ENCODE measurements around the gene CFAP46. TPM values are rescaled to one million over a fixed set of nuclear protein-coding genes. Genes with fewer than 3 reads are reported as not detected.

CFAP46 gene
- total and polyA plus RNA-seq, 2 donors from 2014 or later: 3.8 to 8.3 TPM

GRCh38 chr10:132938472-132939339 lies 3.7 kb downstream of the CFAP46 start:
- Histone ChIP-seq H3K4me3 (ENCODE audit: low read length in 3 of 3) (no peak overlapping the region), H3K36me3 (ENCODE audit: control insufficient read depth in 2 of 3, insufficient read depth in 3 of 3, low read length in 3 of 3) (no peaks in the 10 kb centered on the region), H3K4me1 (ENCODE audit: control insufficient read depth in 2 of 3, insufficient read depth in 2 of 3, low read depth in 1 of 3, low read length in 3 of 3) (peaks cover 0 to 3% (median 0%) of the 10 kb centered on the region in 3 donors), H3K27me3 (ENCODE audit: control insufficient read depth, insufficient read depth, low read length) (no peaks in the 10 kb centered on the region), H3K27ac (ENCODE audit: low read depth in 2 of 2, low read length in 2 of 2) (no peak overlapping the region), H3K9ac (ENCODE audit: low read length in 3 of 3) (no peak overlapping the region), H3K9me3 (ENCODE audit: control insufficient read depth in 2 of 3, insufficient read depth in 1 of 3, low read length in 3 of 3) (no peaks in the 10 kb centered on the region)
- TF ChIP-seq, protein P1, sequence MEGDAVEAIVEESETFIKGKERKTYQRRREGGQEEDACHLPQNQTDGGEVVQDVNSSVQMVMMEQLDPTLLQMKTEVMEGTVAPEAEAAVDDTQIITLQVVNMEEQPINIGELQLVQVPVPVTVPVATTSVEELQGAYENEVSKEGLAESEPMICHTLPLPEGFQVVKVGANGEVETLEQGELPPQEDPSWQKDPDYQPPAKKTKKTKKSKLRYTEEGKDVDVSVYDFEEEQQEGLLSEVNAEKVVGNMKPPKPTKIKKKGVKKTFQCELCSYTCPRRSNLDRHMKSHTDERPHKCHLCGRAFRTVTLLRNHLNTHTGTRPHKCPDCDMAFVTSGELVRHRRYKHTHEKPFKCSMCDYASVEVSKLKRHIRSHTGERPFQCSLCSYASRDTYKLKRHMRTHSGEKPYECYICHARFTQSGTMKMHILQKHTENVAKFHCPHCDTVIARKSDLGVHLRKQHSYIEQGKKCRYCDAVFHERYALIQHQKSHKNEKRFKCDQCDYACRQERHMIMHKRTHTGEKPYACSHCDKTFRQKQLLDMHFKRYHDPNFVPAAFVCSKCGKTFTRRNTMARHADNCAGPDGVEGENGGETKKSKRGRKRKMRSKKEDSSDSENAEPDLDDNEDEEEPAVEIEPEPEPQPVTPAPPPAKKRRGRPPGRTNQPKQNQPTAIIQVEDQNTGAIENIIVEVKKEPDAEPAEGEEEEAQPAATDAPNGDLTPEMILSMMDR (IDR thresholded peaks at IDR 0.05; ENCODE audit: borderline replicate concordance, extremely low read depth, insufficient read depth): no peak
- no peak for FAIRE-seq
- intact Hi-C loops (cut with DNase I): no loop called here
- peak in 2 of 5 donors; percentile 34 to 61 for DNase-seq

- no peak overlapping the region for H3K4me3 ChIP-seq (ENCODE audit: low read length in 3 of 3)
- H3K36me3 ChIP-seq (ENCODE audit: control insufficient read depth in 2 of 3, insufficient read depth in 3 of 3, low read length in 3 of 3): no peaks in the 10 kb centered on the region
- no peak overlapping the region for H3K27ac ChIP-seq (ENCODE audit: low read depth in 2 of 2, low read length in 2 of 2)
- TF ChIP-seq, protein P1 (IDR thresholded peaks at IDR 0.05; ENCODE audit: borderline replicate concordance, extremely low read depth, insufficient read depth): no peak
- DNase-seq (peak in 1 of 5 donors; percentile 41), FAIRE-seq (no peak)
- intact Hi-C loops (cut with DNase I): no loop called here
- H3K4me1 ChIP-seq (ENCODE audit: control insufficient read depth in 2 of 3, insufficient read depth in 2 of 3, low read depth in 1 of 3, low read length in 3 of 3): peaks cover 0 to 2% (median 0%) of the 10 kb centered on the region in 3 donors
- no peaks in the 10 kb centered on the region for H3K9me3 ChIP-seq (ENCODE audit: control insufficient read depth in 2 of 3, insufficient read depth in 1 of 3, low read length in 3 of 3)
- H3K9ac ChIP-seq (ENCODE audit: low read length in 3 of 3): no peak overlapping the region
- H3K27me3 ChIP-seq (ENCODE audit: control insufficient read depth, insufficient read depth, low read length): no peaks in the 10 kb centered on the region
These were observed 4.5 kb downstream of the CFAP46 start for GRCh38 chr10:132937861-132938260.

- Histone ChIP-seq H3K4me1 (ENCODE audit: control insufficient read depth in 2 of 3, insufficient read depth in 2 of 3, low read depth in 1 of 3, low read length in 3 of 3) (no peaks in the 10 kb centered on the region), H3K27ac (ENCODE audit: low read depth in 2 of 2, low read length in 2 of 2) (no peak overlapping the region), H3K4me3 (ENCODE audit: low read length in 3 of 3) (no peak overlapping the region), H3K27me3 (ENCODE audit: control insufficient read depth, insufficient read depth, low read length) (no peaks in the 10 kb centered on the region), H3K9me3 (ENCODE audit: control insufficient read depth in 2 of 3, insufficient read depth in 1 of 3, low read length in 3 of 3) (no peaks in the 10 kb centered on the region), H3K9ac (ENCODE audit: low read length in 3 of 3) (no peak overlapping the region), H3K36me3 (ENCODE audit: control insufficient read depth in 2 of 3, insufficient read depth in 3 of 3, low read length in 3 of 3) (no peaks in the 10 kb centered on the region)
- FAIRE-seq (no peak), DNase-seq (peak in 1 of 5 donors; percentile 10)
- TF ChIP-seq, protein P1 (IDR thresholded peaks at IDR 0.05; ENCODE audit: borderline replicate concordance, extremely low read depth, insufficient read depth): no peak
- intact Hi-C loops (cut with DNase I): no loop called here
These were observed 7.4 kb downstream of the CFAP46 start for GRCh38 chr10:132934953-132935352.
